ENCODE measurements around the gene SEC11A. TPM values are rescaled to one million over a fixed set of nuclear protein-coding genes. Genes with fewer than 3 reads are reported as not detected.

SEC11A gene
- polyA plus RNA-seq, 1 donor from 2014 or later: 158 TPM

- TF ChIP-seq, protein P1, sequence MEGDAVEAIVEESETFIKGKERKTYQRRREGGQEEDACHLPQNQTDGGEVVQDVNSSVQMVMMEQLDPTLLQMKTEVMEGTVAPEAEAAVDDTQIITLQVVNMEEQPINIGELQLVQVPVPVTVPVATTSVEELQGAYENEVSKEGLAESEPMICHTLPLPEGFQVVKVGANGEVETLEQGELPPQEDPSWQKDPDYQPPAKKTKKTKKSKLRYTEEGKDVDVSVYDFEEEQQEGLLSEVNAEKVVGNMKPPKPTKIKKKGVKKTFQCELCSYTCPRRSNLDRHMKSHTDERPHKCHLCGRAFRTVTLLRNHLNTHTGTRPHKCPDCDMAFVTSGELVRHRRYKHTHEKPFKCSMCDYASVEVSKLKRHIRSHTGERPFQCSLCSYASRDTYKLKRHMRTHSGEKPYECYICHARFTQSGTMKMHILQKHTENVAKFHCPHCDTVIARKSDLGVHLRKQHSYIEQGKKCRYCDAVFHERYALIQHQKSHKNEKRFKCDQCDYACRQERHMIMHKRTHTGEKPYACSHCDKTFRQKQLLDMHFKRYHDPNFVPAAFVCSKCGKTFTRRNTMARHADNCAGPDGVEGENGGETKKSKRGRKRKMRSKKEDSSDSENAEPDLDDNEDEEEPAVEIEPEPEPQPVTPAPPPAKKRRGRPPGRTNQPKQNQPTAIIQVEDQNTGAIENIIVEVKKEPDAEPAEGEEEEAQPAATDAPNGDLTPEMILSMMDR (IDR thresholded peaks at IDR 0.05; ENCODE audit: poor library complexity, severe bottlenecking): no peak
Measured at GRCh38 chr15:84741121-84741520, 25.2 kb upstream of the SEC11A start (continued).

- Histone ChIP-seq H4K20me1 (ENCODE audit: insufficient read depth) (no peaks in the 10 kb centered on the region), H3K9me2 (ENCODE audit: insufficient read depth, low read length) (no peaks in the 10 kb centered on the region), H3K79me2 (replicated peaks; ENCODE audit: insufficient read depth, low read length) (no peaks in the 10 kb centered on the region), H3K36me3 (ENCODE audit: insufficient read depth, low read length) (no peaks in the 10 kb centered on the region), H3K9me3 (ENCODE audit: low read length) (no peaks in the 10 kb centered on the region), H3K4me2 (ENCODE audit: low read length) (no peak overlapping the region), H3F3A (ENCODE audit: insufficient read depth, low read length, poor library complexity, severe bottlenecking) (no peaks in the 10 kb centered on the region), H2AFZ (ENCODE audit: low read depth, low read length) (no peak overlapping the region), H3K4me3 (ENCODE audit: low read length) (no peak overlapping the region), H3K9ac (ENCODE audit: low read length) (no peak overlapping the region), H3K27me3 (ENCODE audit: insufficient read depth, low read depth, low read length) (no peaks in the 10 kb centered on the region), H3K27ac (ENCODE audit: low read length) (no peak overlapping the region)
- TF ChIP-seq, protein P1 (IDR thresholded peaks at IDR 0.05; ENCODE audit: poor library complexity, severe bottlenecking): no peak
- TF ChIP-seq POLR2AphosphoS5 (IDR thresholded peaks at IDR 0.05) (no peak), SMC3 (conservative IDR thresholded peaks at IDR 0.05; ENCODE audit: poor library complexity) (no peak)
- TF ChIP-seq, protein P2, sequence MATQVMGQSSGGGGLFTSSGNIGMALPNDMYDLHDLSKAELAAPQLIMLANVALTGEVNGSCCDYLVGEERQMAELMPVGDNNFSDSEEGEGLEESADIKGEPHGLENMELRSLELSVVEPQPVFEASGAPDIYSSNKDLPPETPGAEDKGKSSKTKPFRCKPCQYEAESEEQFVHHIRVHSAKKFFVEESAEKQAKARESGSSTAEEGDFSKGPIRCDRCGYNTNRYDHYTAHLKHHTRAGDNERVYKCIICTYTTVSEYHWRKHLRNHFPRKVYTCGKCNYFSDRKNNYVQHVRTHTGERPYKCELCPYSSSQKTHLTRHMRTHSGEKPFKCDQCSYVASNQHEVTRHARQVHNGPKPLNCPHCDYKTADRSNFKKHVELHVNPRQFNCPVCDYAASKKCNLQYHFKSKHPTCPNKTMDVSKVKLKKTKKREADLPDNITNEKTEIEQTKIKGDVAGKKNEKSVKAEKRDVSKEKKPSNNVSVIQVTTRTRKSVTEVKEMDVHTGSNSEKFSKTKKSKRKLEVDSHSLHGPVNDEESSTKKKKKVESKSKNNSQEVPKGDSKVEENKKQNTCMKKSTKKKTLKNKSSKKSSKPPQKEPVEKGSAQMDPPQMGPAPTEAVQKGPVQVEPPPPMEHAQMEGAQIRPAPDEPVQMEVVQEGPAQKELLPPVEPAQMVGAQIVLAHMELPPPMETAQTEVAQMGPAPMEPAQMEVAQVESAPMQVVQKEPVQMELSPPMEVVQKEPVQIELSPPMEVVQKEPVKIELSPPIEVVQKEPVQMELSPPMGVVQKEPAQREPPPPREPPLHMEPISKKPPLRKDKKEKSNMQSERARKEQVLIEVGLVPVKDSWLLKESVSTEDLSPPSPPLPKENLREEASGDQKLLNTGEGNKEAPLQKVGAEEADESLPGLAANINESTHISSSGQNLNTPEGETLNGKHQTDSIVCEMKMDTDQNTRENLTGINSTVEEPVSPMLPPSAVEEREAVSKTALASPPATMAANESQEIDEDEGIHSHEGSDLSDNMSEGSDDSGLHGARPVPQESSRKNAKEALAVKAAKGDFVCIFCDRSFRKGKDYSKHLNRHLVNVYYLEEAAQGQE (IDR thresholded peaks at IDR 0.05; ENCODE audit: borderline replicate concordance): no peak
Measured at GRCh38 chr15:84740691-84741090, 24.8 kb upstream of the SEC11A start.

GRCh38 chr15:84737005-84737404, 21.1 kb upstream of the SEC11A start:
- Histone ChIP-seq H3K27ac (ENCODE audit: low read length) (no peak overlapping the region), H3K4me2 (ENCODE audit: low read length) (no peak overlapping the region), H2AFZ (ENCODE audit: low read depth, low read length) (no peak overlapping the region), H4K20me1 (ENCODE audit: insufficient read depth) (no peaks in the 10 kb centered on the region), H3K9me3 (ENCODE audit: low read length) (no peaks in the 10 kb centered on the region), H3K9me2 (ENCODE audit: insufficient read depth, low read length) (no peaks in the 10 kb centered on the region), H3F3A (ENCODE audit: insufficient read depth, low read length, poor library complexity, severe bottlenecking) (no peaks in the 10 kb centered on the region), H3K9ac (ENCODE audit: low read length) (no peak overlapping the region), H3K79me2 (replicated peaks; ENCODE audit: insufficient read depth, low read length) (no peaks in the 10 kb centered on the region), H3K4me3 (ENCODE audit: low read length) (no peak overlapping the region), H3K27me3 (ENCODE audit: insufficient read depth, low read depth, low read length) (no peaks in the 10 kb centered on the region), H3K36me3 (ENCODE audit: insufficient read depth, low read length) (no peaks in the 10 kb centered on the region)
- TF ChIP-seq SMC3 (conservative IDR thresholded peaks at IDR 0.05; ENCODE audit: poor library complexity) (no peak), TAF1 (IDR thresholded peaks at IDR 0.05; ENCODE audit: low read depth) (no peak), EZH2 (IDR thresholded peaks at IDR 0.05; ENCODE audit: borderline replicate concordance, insufficient read depth, low read length, poor library complexity, severe bottlenecking) (no peak), RAD21 (conservative IDR thresholded peaks at IDR 0.05) (no peak), MXI1 (conservative IDR thresholded peaks at IDR 0.05; ENCODE audit: poor library complexity, severe bottlenecking) (no peak), POLR2AphosphoS5 (IDR thresholded peaks at IDR 0.05) (no peak), EP300 (conservative IDR thresholded peaks at IDR 0.05; ENCODE audit: poor library complexity, severe bottlenecking) (no peak)
- TF ChIP-seq, protein P1 (IDR thresholded peaks at IDR 0.05; ENCODE audit: poor library complexity, severe bottlenecking): no peak
- TF ChIP-seq, protein P2 (IDR thresholded peaks at IDR 0.05; ENCODE audit: borderline replicate concordance): no peak
